Glomerular endothelial cell (primary cell): ENCODE data around the gene RPTOR. TPM values are rescaled to one million over a fixed set of nuclear protein-coding genes. Genes with fewer than 3 reads are reported as not detected.
"Not testable (repeated sequence)": the region's sequence is repeated elsewhere in the genome, so short reads cannot be mapped to it uniquely, and the experiment has no call there.

Experiments used
- DNase-seq: peaks from one replicate; pipeline ENCODE4 v3.0.0-alpha.2; 2011; ENCODE audit warnings: low read depth, low spot score; ENCODE audit errors: extremely low read depth
- total RNA-seq: library from RNA; depleted of rRNA; stranded (reverse); fragments of >200 nt; gene quantifications from 2 replicates; pipeline ENCODE4 v1.2.3, GENCODE V29; 2015

RPTOR gene
- total RNA-seq, 1 donor from 2014 or later: 37.5 TPM

DNA sequence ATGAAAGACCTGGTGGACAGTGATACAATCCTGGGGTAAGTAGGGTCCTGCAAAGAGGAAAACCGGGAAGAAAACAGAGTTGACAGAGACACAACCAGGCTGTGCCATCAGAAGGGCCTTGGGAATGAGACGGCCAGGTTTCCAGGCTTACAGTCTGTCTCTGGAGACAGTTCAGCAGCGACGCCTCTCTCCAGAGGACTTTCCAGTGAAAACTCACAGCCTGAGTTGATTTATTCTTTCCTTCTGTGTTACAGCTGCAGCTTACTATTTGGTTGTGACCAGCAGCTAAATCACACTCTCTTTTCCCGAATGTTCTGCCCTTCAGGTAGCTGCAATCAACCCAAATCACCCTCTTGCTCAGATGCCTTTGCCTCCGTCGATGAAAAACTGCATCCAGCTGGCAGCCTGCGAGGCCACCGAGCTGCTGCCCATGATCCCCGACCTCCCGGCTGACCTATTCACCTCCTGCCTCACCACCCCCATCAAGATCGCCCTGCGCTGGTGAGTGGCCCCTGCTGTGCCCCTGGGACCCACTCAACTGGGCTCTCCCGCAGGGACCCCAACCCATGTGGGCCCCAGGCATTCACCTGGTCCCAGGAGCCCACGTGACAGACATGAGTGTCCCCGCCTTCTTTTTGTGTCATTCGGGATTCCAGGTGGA lies 209.2 kb downstream of the RPTOR start:
- no peak for DNase-seq

DNA sequence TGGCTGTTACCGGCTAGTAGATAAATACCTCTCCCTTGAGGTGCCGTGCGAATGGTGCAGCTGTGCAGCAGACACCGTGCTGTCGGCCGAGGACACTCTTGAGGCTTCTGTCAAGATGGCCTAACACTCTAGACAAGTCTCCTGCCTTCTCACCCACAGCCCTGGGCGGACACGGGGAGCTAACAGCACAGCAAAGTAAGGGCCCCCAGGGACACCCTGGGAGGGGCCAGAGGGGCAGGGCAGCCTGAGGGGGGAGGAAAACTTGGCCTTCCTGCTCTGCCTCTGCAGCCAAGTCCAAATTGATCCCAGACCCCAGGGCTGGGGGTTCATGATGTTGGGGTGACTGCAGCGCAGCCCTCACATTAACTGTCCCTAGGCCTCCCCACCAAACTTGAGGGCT lies 210.2 kb downstream of the RPTOR start:
- no peak for DNase-seq

DNA sequence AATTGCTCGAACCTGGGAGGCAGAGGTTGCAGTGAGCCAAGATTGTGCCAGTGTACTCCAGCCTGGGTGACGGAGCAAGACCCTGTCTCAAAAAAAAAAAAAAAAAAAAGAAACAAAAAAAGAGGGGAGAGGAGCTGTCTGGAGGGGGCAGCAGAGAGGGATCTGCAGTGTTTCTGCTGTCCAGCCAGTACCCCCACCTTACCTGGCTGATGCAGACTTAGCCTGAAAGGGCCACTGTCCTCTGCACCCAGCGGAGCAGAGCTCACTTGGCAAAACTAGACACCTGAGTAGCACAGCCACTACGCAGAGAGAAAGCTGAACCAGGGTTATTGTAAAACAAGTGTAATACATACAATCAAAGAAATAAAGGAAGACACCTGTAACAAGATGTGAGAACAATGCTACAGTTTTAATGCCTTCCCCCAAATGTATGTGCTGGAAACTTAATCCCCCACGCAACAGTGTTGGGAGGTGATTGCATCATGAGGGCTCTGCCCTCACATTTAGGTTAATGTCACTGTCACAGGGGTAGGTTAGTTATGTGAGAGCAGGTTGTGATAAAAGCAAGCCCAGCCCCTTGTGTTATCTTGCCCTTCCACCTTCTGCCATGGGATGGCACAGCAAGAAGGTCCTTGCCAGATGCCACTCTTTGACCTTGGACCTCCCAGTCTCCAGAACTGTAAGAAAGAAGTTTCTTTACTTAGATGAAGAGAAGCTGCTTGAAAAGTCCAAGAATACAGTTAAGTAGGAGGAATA lies 211.2 kb downstream of the RPTOR start:
- no peak for DNase-seq

DNA sequence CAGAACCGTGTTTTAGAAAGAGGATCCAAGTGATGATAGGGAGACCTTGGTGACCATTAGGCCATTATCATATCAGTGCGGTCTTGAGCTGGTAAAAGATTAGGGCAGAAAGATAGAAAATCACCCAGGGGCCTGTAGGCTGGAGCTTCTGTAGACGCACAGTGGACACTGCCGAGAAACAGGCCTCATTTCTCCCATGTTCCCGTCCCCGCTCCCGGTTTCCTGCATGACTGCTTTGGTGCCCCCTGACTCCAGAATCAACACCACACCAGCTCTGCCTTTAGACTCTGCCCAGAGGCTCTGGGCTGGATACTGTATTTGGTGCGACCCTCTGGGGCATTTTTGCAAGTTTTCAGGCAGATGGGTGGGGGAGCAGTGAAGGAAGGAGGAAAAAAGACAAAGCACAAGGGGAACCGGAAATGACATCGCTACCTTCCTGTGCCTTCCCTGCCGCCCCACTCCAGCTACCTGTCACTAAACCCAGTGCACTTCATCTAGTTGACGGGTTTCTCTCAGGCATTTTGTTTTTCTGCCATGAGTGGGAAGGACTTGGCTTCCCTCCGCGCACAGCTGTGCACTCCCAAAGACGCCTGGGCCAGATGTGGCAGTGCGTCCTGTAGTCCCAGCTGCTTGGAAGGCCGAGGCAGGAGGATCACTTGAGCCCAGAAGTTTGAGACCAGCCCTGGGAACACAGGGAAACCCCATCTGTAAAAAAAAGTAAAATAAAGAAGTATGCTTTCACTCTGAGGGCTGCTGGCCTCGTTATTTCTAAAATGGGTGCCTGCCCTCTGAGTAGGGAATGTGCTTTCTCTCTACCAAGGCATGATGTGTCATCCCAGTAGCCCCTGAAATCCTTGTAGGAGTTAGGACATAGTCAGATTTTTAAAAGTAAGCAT lies 214.1 kb downstream of the RPTOR start:
- DNase-seq: no peak

DNA sequence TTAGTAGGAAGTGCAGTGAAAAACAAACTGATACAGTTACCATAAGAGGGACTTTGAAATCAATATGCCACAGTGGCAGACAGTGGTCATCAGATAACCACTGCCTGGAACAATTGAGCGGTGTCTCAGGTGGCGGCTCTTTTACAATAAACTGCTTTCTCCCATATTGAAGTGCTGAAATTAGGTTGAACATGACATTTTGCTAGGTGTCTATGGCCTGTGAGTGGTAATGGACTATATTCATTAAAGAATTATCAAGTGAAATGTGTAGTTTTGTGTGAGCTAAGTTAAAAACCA lies 214.7 kb downstream of the RPTOR start:
- DNase-seq: no peak

DNA sequence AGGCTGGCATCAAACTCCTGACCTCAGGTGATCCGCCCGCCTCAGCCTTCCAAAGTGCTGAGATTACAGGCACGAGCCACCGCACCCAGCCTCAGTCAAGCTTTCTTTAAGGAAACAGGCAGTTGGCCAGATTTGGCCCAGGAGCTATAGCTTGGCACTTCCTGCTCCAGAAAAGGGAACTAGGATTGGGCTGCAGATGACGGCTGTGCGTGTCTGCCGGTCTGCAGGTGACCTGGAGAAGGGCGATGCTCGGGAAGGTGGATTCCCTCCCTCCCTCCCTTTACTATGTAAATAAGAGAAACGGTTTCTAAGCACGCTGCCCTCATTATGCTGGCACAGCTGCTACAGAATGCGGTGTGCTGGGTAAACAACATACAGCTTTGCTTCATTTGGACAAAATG lies 215.9 kb downstream of the RPTOR start:
- no peak for DNase-seq

DNA sequence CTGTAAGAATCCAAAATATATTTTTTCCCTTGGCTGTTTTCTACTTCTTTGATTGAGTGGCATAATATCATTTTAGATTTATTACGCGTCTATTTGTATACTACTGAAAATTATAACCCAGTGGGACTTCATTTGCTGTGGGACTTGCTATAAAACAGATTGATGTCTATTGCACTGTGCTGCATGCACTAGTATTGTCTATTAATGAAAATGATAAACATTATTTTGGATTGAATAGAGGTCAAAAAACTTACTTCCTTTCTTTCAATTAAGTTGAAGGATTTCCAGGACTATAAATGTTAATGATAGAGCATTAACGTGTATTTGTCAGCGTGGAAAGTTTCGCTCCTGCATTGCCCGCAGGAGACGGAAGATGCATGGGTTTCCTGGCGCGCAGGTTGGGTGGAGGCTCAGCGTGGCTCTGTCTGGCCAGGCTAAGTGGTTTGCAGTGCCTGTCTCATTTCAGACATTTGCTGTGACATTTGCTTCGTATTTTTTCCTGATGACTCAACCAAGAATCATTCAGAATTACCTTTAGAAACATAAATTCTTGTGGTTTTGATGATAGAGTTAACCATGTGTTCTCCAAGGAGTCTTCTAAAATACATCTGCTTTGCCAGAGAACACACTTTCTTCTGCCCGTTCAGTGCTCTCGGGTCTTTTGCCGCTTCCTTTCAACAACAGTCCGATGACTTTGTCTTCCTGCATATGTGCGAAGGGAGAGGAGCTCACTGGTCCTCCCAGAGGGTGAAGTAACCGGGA lies 216.7 kb downstream of the RPTOR start:
- no peak for DNase-seq

DNA sequence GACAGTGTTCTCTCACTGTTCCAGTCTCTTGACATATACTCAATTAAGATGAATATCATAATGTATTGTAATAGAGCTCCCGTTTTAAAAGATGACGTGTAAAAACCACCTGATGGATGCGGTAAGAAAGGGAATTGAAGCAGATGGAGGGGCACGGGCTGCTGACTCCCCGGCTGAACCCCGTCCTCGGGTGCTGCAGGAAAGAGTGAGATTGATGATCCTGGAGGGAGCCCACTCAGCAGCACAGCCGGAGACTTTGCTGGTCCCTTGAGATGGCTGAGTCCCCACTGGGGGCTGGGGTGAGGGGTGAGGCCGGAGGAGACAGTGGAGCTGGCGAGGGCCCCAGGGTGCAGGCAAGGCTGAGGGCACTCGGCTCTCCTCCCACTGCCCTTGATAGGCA lies 217.4 kb downstream of the RPTOR start:
- DNase-seq: no peak

DNA sequence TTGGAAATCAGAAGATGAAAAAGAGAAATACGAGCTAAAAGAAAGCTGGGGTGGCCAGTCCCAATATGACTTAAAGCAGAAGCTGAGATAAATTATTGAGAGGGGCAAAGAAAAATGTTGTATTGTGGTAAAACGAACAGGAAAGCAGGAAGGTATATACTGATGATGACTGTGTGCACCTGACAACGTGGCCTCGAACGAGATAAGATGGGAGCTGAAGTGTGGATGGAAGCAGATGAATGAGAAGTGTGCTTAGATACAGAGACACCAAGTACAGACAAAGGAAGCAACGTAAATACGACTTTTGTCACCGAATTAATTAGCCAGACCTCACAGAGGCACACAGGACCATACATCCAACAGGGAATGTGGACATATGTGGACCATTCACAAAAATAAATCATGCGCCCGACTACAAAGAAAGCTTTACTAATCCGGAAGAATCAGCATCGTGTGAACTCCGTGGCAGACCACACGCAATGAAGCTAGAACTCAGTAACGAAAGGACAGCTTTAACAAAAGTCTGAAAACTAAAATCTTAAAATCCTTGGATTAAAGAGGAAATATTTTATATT lies 218.7 kb downstream of the RPTOR start:
- no peak for DNase-seq

DNA sequence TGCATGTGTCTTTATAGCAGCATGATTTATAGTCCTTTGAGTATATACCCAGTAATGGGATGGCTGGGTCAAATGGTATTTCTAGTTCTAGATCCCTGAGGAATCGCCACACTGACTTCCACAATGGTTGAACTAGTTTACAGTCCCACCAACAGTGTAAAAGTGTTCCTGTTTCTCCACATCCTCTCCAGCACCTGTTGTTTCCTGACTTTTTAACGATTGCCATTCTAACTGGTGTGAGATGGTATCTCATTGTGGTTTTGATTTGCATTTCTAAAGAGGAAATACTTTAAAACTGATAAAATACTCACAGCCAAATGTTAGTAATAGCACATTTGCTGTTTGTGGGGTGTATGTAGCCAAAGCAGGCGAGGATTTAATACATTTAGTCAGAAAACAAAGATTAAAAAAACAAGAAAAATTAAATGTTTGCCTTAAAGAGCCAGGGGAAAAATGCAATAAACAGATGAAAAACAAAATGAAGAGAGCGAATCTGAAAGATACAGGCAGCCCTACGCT lies 220.0 kb downstream of the RPTOR start:
- DNase-seq: not testable (repeated sequence)

DNA sequence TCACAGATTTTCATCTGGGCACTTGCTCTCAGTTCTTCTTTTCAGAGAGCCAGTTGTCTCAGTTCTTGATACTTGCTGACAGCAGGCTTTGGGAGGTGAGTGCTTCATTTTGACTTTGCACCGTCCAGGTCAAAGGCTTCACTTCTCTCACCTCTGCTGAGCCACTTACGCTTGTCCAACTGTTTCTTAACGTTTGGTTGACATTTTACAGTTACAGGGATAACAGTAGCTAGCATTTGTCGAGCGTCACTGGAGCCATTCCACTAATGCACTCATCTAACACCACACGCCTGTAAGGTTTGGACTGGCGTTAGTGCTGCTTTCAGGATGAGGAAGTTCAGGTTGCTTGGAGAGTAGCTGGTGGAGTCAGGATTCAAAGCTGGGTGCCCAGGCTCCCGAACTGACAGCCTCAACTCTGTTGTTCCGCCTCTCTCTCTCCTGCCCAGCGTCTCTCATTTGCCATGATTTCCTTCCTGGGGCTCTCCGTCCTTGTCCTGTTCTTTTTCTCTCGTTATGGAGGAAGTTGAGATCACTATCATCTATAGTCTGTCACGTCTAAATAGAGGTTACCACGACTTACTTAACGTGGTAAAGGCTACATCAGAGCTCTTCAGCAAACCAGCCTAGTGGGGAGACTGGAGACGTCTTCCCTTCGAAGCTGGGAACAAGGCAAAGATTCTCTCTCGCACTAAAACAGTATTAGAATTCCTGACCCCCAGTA lies 220.8 kb downstream of the RPTOR start:
- no peak for DNase-seq

DNA sequence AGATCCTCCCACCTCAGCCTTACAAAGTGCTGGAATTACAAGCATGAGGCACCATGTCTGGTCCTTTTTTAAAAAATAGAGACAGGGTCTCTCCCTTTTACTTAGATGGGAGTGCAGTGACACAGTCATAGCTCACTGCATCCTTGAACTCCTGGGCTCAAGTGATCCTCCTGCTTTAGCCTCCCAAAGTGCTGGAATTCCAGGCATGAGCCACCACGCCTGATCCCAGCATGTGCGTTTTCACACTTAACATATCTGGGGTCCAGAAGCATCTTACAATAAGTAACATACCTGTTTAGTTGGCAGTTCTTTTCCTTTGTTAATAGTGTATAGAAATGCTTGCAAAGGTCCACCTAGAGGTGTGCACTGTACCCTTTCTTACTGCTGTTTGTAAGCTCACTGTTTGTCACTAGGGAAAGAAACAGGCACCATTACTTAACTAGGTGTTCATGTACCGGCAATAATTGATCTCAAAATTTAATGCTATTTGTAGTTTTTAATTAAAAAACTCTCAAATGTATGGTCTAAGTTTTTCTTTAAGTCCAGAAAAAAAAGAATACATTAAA lies 221.7 kb downstream of the RPTOR start:
- DNase-seq: no peak

DNA sequence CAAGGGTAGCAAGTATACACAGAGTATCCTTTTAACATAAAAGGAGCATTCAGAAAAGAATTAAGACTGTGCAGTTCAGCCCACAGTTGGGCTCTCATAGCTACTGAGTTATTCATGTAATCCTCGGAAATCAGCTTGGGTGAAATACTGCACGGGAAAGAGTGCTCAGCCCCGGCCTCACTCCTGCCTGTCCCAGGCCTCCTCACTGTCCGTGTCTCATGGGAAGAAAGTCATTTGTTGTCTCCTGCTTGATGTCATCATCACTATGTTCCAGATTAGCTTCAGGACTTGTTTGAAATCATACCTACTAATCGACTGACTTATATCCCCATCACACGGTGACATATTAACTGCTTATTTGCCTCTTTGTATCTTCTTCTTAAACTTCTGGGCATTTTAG lies 223.8 kb downstream of the RPTOR start:
- DNase-seq: no peak

DNA sequence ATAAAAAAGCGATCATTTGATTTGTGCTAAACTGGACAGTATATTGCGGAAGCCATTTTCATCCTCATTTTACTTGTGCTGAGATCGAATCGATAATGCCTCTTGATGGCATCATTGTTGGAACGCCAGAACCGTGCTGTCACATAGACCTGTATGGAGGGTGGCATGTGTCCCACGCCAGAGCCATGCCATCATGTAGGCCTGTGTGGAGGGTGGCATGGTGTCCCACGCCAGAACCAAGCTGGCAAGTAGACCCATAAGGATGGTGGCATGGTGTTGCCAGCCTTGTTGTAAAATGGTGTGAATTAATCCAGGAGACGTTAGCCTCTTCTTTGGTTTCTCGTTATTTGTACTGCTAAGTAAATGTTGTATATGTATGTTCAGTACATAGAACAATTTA lies 224.3 kb downstream of the RPTOR start:
- no peak for DNase-seq

DNA sequence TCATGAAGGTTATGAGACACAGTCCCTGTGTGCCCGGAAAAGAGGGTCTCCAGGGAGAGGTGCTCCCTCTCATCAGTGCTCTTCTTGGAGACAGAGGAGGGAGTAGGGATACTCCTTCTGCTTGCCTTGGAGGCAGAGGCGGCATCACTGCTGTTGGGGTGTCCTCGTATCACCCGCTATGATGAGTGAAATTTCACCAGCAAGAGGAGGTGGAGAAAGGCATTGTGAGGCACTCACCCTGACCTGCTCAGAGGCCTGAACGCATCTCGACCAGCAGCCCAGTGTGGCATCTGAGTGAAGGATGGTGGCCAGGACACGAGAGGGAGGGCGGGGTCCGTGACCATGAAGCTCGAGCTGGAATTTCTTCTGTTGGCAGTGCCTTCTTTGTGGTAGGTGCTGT lies 224.9 kb downstream of the RPTOR start:
- no peak for DNase-seq

DNA sequence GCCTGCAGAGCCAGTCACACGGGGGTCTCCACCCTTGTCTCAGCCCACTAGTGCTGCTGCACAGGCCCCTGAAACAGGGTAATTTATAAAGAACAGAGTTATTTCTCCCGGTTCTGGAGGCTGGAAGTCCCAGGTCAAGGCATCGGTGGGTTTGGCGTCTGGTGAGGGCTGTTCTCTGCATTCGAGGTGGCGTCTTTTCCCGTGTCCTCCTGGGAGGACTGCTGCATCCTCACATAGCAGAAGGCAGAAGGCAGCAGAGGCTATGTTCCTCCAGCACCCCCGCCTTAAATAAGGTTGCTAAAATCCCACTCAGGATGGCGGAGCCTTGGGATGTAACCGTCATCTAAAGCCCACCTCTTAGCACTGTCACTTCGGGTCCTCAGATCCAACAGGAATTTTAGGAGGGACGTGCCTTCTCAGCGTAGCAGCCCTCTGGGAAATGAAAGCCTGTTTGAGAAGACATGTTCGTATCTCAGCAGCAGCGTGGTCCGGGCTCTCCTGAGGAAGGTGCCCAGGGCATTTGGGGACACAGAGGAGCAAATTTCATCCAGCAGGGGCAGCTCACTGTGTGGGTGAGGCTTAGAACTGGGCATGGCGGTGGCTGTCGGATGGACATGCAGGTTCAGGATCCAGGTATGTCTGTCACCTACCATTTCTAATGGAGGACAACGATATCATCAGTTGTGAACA lies 225.4 kb downstream of the RPTOR start:
- no peak for DNase-seq

DNA sequence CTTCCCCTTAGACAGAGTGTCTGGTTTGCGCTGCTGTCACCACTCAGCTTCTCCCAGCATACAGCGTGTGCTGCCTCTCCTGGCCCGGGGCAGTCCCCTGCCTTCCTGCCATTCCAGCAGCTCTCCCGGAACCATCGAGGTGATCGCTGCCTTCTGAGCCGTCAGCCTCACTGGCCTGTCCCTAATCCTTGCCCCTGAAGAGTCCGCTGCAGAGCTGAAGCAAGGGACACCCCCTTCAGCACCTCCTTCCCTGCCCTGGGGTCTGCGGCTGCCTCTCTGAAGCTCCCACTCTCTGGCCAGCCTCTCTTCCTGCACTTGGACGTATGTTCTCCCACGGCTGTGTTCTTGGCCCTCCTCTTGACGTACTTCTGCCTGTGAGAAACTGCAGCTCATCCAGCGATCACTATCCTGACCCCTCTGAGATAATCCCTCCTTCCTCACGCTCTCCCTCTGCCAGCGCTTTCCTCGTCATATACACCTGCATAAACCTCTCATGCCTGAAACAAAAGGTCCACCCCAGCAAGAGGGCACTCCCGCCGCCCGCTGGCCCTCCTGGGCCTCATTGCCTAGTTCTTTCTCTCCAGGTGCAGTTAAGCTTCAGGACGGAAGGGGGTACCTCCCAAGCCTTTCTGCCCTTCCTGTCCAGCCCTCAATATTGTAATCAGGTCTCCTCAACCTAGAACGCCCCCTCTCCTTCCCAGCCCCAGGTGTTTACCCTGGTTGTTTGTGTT lies 226.4 kb downstream of the RPTOR start:
- DNase-seq: no peak

DNA sequence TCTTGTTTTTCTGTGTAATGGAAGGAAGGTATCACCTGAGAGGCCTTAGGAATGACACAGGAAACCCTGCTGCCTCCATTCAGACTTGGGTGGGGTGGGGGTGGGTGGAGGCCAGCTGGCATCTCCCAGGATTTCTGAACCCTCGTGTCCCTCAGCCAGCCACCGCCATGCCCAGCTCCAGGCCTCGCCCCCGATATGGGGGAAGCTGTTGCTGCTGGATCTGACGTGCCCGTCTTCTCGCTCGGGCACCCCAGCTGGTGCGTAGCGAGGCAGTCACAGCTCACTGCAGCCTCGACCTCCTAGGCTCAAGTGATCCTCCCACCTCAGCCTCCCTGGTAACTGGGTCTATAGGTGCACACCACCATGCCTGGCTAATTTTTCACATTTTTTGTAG lies 227.0 kb downstream of the RPTOR start:
- DNase-seq: no peak
